CD8-positive, alpha-beta memory T cell (primary cell): ENCODE measurements around the gene IFNA21. TPM values are rescaled to one million over a fixed set of nuclear protein-coding genes. Genes with fewer than 3 reads are reported as not detected.
"Not testable (repeated sequence)": the region's sequence is repeated elsewhere in the genome, so short reads cannot be mapped to it uniquely, and the experiment has no call there.

Experiments
- CTCF ChIA-PET: fragments of 350-600 bp; sonication (Branson Sonifier 250); formaldehyde crosslinking; loops from one replicate; lab custom pipeline; 2021; ENCODE audit warnings: antibody characterized with exemption; lab: Charles Lee
- POLR2A ChIA-PET: fragments of 350-600 bp; sonication (Branson Sonifier 250); formaldehyde crosslinking; loops from one replicate; lab custom pipeline; 2021; ENCODE audit warnings: antibody characterized with exemption; lab: Charles Lee
- DNase-seq, 5 donors: peaks; one replicate each; pipeline versions ENCODE4 v3.0.0 to v3.0.0-alpha.2; 2020 to 2022; ENCODE audit warnings: mixed read lengths in 1 of 5
- H3K27ac ChIP-seq: one replicate; pipeline ENCODE4 v1.7.0; 2013; ENCODE audit warnings: low read depth, mild to moderate bottlenecking, low read length, moderate library complexity
- H3K27me3 ChIP-seq: 2 replicates; pipeline ENCODE4 v1.7.0; 2013; ENCODE audit warnings: low read length, mild to moderate bottlenecking; ENCODE audit not compliant: insufficient read depth, poor library complexity, severe bottlenecking
- H3K36me3 ChIP-seq: 2 replicates; pipeline ENCODE4 v1.7.0; 2013; ENCODE audit warnings: mild to moderate bottlenecking, low read length, moderate library complexity; ENCODE audit not compliant: insufficient read depth
- H3K4me1 ChIP-seq: 2 replicates; pipeline ENCODE4 v1.7.0; 2013; ENCODE audit warnings: mild to moderate bottlenecking, low read length, moderate library complexity; ENCODE audit not compliant: insufficient read depth
- H3K4me3 ChIP-seq: 2 replicates; pipeline ENCODE4 v1.7.0; 2013; ENCODE audit warnings: mild to moderate bottlenecking, low read length
- H3K9me3 ChIP-seq: 2 replicates; pipeline ENCODE4 v1.7.0; 2013; ENCODE audit warnings: mild to moderate bottlenecking, low read length
- H3K27ac Mint-ChIP-seq, 8 donors: one replicate each; pipeline ENCODE4 v1.8.0; 2020 to 2021; ENCODE audit warnings: mixed read lengths in 8 of 8, mild to moderate bottlenecking in 6 of 8, inconsistent platforms in 3 of 8, moderate library complexity in 3 of 8
- H3K27me3 Mint-ChIP-seq, 2 donors: one replicate each; pipeline ENCODE4 v1.8.0; 2020 to 2021; ENCODE audit warnings: mixed read lengths in 2 of 2, mild to moderate bottlenecking in 1 of 2, moderate library complexity in 1 of 2
- H3K36me3 Mint-ChIP-seq, 3 donors: one replicate each; pipeline ENCODE4 v1.8.0; 2020 to 2021; ENCODE audit warnings: mixed read lengths in 3 of 3, inconsistent platforms in 1 of 3, mild to moderate bottlenecking in 1 of 3
- H3K4me1 Mint-ChIP-seq, 3 donors: one replicate each; pipeline ENCODE4 v1.8.0; 2020 to 2021; ENCODE audit warnings: mixed read lengths in 3 of 3, inconsistent platforms in 1 of 3, mild to moderate bottlenecking in 1 of 3
- H3K4me3 Mint-ChIP-seq, 7 donors: one replicate each; pipeline ENCODE4 v1.8.0; 2020 to 2021; ENCODE audit warnings: mixed read lengths in 7 of 7, mild to moderate bottlenecking in 6 of 7, moderate library complexity in 4 of 7, inconsistent platforms in 2 of 7
- H3K9me3 Mint-ChIP-seq, 5 donors: one replicate each; pipeline ENCODE4 v1.8.0; 2020 to 2022; ENCODE audit warnings: mixed read lengths in 5 of 5, mild to moderate bottlenecking in 3 of 5, moderate library complexity in 2 of 5, inconsistent platforms in 1 of 5
- polyA plus RNA-seq: library from polyadenylated mRNA; unstranded; fragments of 300-500 nt; fragmentation: Illumina TruSeq; gene quantifications from one replicate; pipeline ENCODE4 v1.2.3, GENCODE V29; 2021
- total RNA-seq, 2 experiments: library from RNA; stranded (reverse); gene quantifications; one replicate each; pipeline ENCODE4 v1.2.3, GENCODE V29; 2021

IFNA21 gene
- not detected for total RNA-seq
- not detected for polyA plus RNA-seq

DNA sequence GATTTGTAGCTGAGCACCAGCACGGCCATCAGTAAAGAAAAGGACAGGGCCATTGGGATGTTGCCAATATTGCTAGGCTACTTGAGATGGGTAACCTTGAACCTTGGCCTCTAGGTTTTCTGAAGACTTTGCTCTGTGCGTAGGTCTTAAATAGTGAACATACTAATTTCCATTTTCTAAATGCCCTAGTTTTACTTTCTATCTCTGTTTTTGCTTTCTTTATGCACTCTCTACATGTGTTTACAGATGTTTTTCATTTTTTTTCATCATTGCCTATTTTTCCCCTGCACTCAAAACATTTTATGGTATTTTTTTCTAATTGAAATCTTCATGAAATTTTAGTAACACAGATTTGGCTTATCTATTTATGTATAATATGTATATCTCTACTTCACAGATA lies at the start of gene IFNA21:
TSS of gene IFNA21 (minus strand) at position 101 of the 400 bp plus-strand sequence. CDS start at position 53, 48 bp downstream.
- H3K27me3 Mint-ChIP-seq, H3K27ac ChIP-seq, H3K4me3 ChIP-seq, H3K4me1 ChIP-seq, H3K4me3 Mint-ChIP-seq, CTCF ChIA-PET, DNase-seq, H3K9me3 Mint-ChIP-seq, H3K27ac Mint-ChIP-seq, H3K9me3 ChIP-seq, POLR2A ChIA-PET, H3K36me3 ChIP-seq, H3K27me3 ChIP-seq: not testable (repeated sequence)
- Mint-ChIP-seq H3K36me3 (peaks cover 0 to 20% (median 9%) of the 10 kb centered on the region in 3 donors), H3K4me1 (peaks cover 22 to 24% (median 23%) of the 10 kb centered on the region in 3 donors)

DNA sequence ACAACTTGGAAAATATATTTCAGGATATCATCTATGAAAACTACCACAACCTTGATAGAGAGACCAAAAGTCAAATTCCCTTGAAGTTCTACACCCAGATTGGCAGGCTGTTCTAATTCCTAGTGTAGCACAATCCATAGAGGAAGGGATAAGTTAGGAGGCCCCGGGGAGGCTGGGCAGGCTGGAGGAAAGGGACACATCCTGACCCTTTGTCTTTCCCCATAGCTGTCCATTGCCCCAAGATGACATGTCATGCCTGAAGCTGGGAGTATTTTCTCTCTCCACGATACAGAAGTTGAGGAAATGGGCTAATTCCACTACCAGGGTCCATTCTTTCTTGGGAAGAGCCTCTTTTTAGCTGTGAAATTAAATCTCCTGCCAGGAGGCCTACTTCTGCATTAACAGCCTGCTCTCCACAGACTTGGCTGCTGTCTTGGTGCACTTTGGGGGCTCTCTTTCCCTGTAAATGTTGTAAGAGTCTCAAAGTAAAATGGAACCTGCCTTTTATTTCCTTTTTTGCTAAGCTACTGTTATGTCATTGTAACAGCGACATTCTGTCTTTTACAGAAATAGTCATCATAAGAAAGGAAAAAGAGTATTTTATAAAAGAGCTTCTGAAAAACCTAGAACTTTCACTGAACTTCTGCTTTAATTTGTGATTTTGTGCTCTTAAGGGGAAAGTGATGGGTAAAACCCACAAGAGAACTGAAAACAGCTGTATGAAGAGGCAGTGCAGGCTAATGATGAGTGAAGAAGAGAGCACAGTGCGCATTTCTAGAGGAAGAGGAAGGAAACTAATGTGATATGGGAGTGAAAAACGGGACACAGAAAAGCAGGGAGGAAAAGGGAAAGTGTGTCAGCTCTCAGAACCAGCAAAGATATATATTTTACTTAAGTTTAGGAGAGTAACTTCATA lies 47.2 kb upstream of the IFNA21 start:
- H3K4me1 Mint-ChIP-seq, H3K27ac ChIP-seq, H3K9me3 ChIP-seq, H3K36me3 ChIP-seq, H3K4me3 ChIP-seq, H3K9me3 Mint-ChIP-seq, H3K27ac Mint-ChIP-seq, H3K4me1 ChIP-seq, POLR2A ChIA-PET, H3K36me3 Mint-ChIP-seq, DNase-seq, H3K27me3 ChIP-seq: not testable (repeated sequence)
- H3K4me3 Mint-ChIP-seq = peak overlapping the region in 4 of 7 donors; percentile 25 to 64 (median 38)
- H3K27me3 Mint-ChIP-seq = peaks cover 3 to 30% of the 10 kb centered on the region in 2 donors
- CTCF ChIA-PET = interaction anchor here (1.3 to 2.8 kb wide), 2 partner anchors 18 to 60 kb away, joined by 3 to 10 read pairs; no protein-coding TSS in a partner anchor

- H3K36me3 Mint-ChIP-seq, DNase-seq, H3K27ac Mint-ChIP-seq, H3K9me3 Mint-ChIP-seq, H3K4me1 ChIP-seq, POLR2A ChIA-PET, H3K27ac ChIP-seq, H3K9me3 ChIP-seq, H3K27me3 ChIP-seq, H3K4me3 Mint-ChIP-seq, H3K4me3 ChIP-seq, H3K36me3 ChIP-seq, H3K4me1 Mint-ChIP-seq: not testable (repeated sequence)
- peaks cover 4 to 20% of the 10 kb centered on the region in 2 donors for H3K27me3 Mint-ChIP-seq
- CTCF ChIA-PET = interaction anchor here (1.3 to 2.8 kb wide), 2 partner anchors 17 to 58 kb away, joined by 3 to 10 read pairs; no protein-coding TSS in a partner anchor
These were observed 45.7 kb upstream of the IFNA21 start for GRCh38 chr9:21212160-21212559.

DNA sequence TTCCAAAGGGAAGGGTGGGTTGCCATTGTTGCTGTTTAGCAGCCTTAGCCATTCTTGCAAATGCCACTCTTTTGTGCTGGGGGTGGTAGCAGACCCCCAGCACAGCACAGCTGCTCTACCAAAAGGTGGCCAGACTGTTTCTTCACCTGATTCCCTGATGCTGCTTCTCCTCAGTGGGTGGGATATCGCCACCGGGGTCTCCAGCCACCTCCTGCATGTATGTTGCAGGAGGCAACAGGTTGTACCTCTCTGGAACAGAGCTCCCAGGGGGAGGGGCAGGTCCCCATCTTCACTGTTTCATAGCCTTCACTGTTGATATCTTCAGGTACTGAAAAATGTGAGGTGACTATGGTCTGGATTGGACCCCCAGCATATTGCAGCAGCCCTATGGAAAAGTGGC lies 44.3 kb upstream of the IFNA21 start:
- DNase-seq, H3K9me3 Mint-ChIP-seq, H3K27ac ChIP-seq, H3K4me1 Mint-ChIP-seq, H3K4me3 Mint-ChIP-seq, H3K36me3 Mint-ChIP-seq, H3K4me3 ChIP-seq, POLR2A ChIA-PET, H3K27me3 ChIP-seq, H3K27ac Mint-ChIP-seq, H3K36me3 ChIP-seq, H3K9me3 ChIP-seq, H3K4me1 ChIP-seq: not testable (repeated sequence)
- H3K27me3 Mint-ChIP-seq = peaks cover 5 to 13% of the 10 kb centered on the region in 2 donors
- CTCF ChIA-PET = interaction anchor here (1.3 kb wide), 1 partner anchor 27 kb away, joined by 3 read pairs; no protein-coding TSS in a partner anchor

DNA sequence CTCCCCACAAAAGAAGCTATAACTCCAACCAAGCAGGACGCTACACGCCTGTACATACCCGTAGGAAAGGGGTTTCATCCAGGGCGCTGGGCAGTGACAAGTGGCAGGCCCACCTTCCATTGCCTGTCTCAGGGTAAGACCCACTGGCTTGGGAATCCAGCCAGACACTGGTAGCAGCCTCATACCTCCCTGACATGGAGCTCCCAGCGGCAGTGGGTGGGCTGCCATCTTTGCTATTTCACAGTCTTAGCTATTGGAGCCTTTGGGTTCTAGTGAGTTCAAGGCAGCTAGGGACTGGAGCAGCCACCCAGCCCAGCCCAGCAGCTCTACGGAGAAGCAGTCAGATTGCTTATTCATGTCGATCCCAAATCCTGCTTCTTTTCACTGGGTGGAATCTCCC lies 43.9 kb upstream of the IFNA21 start:
- no peak overlapping the region for H3K27ac ChIP-seq
- H3K27ac Mint-ChIP-seq = no peak overlapping the region
- H3K36me3 ChIP-seq = no peaks in the 10 kb centered on the region
- H3K4me1 ChIP-seq = no peaks in the 10 kb centered on the region
- H3K4me1 Mint-ChIP-seq = no peaks in the 10 kb centered on the region
- no peaks in the 10 kb centered on the region for H3K9me3 ChIP-seq
- H3K9me3 Mint-ChIP-seq = no peaks in the 10 kb centered on the region
- ChIA-PET CTCF (interaction anchor here (1.3 kb wide), 1 partner anchor 27 kb away, joined by 3 read pairs; no protein-coding TSS in a partner anchor), POLR2A (no interaction called here)
- H3K36me3 Mint-ChIP-seq = no peaks in the 10 kb centered on the region
- no peak overlapping the region for H3K4me3 Mint-ChIP-seq
- no peaks in the 10 kb centered on the region for H3K27me3 ChIP-seq
- H3K4me3 ChIP-seq = no peak overlapping the region
- no peak for DNase-seq
- H3K27me3 Mint-ChIP-seq = peaks cover 5 to 13% of the 10 kb centered on the region in 2 donors

DNA sequence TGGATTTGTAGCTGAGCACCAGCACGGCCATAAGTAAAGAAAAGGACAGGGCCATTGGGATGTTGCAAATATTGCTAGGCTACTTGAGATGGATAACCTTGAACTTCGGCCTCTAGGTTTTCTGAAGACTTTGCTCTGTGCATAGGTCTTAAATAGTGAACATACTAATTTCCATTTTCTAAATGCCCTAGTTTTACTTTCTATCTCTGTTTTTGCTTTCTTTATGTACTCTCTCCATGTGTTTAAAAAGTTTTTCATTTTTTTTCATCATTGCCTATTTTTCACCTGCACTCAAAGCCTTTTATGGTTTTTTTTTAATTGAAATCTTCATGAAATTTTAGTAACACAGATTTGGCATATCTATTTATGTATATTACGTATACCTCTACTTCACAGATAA lies 40.6 kb upstream of the IFNA21 start, which contains the start of gene IFNA10:
TSS of gene IFNA10 (minus strand) at position 101 of the 400 bp plus-strand sequence. CDS start at position 55, 46 bp downstream.
- H3K4me1 Mint-ChIP-seq, H3K36me3 ChIP-seq, H3K27ac ChIP-seq, H3K27ac Mint-ChIP-seq, H3K9me3 ChIP-seq, H3K27me3 ChIP-seq, CTCF ChIA-PET, POLR2A ChIA-PET, H3K36me3 Mint-ChIP-seq, H3K9me3 Mint-ChIP-seq, DNase-seq, H3K4me3 ChIP-seq, H3K4me1 ChIP-seq: not testable (repeated sequence)
- peak within 1 kb of the TSS in 1 of 7 donors; percentile 43 for H3K4me3 Mint-ChIP-seq
- peaks cover 13 to 20% of the 10 kb centered on the region in 2 donors for H3K27me3 Mint-ChIP-seq

DNA sequence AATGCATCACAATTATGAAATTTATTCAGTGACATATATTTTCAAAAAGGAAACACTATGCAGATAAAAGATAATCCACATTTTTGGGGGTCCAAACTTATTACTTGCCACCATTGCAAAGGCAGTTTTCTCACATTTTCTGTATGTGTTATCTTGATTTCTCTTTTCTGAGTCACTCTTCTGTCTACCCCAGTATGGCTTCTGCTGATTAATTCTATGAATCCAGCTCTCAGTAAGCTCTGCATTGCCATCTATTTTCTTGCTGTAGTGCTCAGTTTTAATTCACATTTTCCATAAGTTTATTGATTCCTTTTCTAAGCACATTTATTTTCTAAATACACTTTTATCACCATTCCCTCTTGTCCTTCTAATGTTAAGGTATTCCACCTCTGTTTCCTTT lies 38.7 kb upstream of the IFNA21 start:
- H3K36me3 Mint-ChIP-seq = no peaks in the 10 kb centered on the region
- no peak overlapping the region for H3K27ac Mint-ChIP-seq
- H3K4me1 Mint-ChIP-seq = no peaks in the 10 kb centered on the region
- Histone ChIP-seq H3K4me1 (no peaks in the 10 kb centered on the region), H3K27me3 (no peaks in the 10 kb centered on the region), H3K4me3 (no peak overlapping the region), H3K9me3 (no peaks in the 10 kb centered on the region), H3K27ac (no peak overlapping the region), H3K36me3 (no peaks in the 10 kb centered on the region)
- no peak for DNase-seq
- POLR2A ChIA-PET = no interaction called here
- no peak overlapping the region for H3K4me3 Mint-ChIP-seq
- H3K9me3 Mint-ChIP-seq = peaks cover 0 to 3% (median 2%) of the 10 kb centered on the region in 5 donors
- peaks cover 18 to 34% of the 10 kb centered on the region in 2 donors for H3K27me3 Mint-ChIP-seq
- CTCF ChIA-PET = no interaction called here

DNA sequence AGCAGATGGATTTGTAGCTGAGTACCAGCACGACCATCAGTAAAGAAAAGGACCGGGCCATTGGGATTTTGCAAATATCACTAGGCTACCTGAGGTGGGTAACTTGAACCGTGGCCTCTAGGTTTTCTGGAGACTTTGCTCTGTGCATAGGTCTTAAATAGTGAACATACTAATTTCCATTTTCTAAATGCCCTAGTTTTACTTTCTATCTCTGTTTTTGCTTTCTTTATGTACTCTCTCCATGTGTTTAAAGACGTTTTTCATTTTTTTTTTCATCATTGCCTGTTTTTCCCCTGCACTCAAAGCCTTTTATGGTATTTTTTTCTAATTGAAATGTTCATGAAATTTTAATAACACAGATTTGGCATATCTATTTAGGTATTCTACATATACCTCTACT lies 35.6 kb upstream of the IFNA21 start, which contains the start of gene IFNA7:
TSS of gene IFNA7 (minus strand) at position 101 of the 400 bp plus-strand sequence. CDS start at position 61, 40 bp downstream.
- H3K4me3 Mint-ChIP-seq, DNase-seq, H3K4me3 ChIP-seq, H3K4me1 ChIP-seq, POLR2A ChIA-PET, H3K9me3 Mint-ChIP-seq, H3K4me1 Mint-ChIP-seq, H3K9me3 ChIP-seq, H3K36me3 ChIP-seq, CTCF ChIA-PET, H3K27ac Mint-ChIP-seq, H3K27me3 ChIP-seq, H3K36me3 Mint-ChIP-seq, H3K27ac ChIP-seq: not testable (repeated sequence)
- peaks cover 16 to 44% of the 10 kb centered on the region in 2 donors for H3K27me3 Mint-ChIP-seq
